BJ (cell line): Measurements from ENCODE around the gene DPM3. TPM values are rescaled to one million over a fixed set of nuclear protein-coding genes. Genes with fewer than 3 reads are reported as not detected.

ENCODE experiments used
- CTCF ChIA-PET: fragments of 350-600 bp; formaldehyde crosslinking; extraction: SDS; loops from one replicate; lab custom pipeline; 2021; ENCODE audit warnings: antibody characterized with exemption, inconsistent platforms; lab: Yijun Ruan, JAX
- POLR2A ChIA-PET: fragments of 300-600 bp; sonication (Branson Sonifier 250); formaldehyde crosslinking; extraction: SDS; loops from one replicate; lab custom pipeline; 2021; ENCODE audit warnings: antibody characterized with exemption; lab: Charles Lee
- DNase-seq: peaks from one replicate; pipeline ENCODE4 v3.0.0-alpha.2; 2011; ENCODE audit warnings: low read depth
- H3K27me3 ChIP-seq: 2 replicates; pipeline ENCODE4 v1.6.0; 2011; ENCODE audit warnings: low read length; ENCODE audit not compliant: control insufficient read depth, insufficient read depth
- H3K36me3 ChIP-seq: 2 replicates; pipeline ENCODE4 v1.5.1; 2011; ENCODE audit warnings: low read length; ENCODE audit not compliant: control insufficient read depth, insufficient read depth
- H3K4me3 ChIP-seq: 2 replicates; pipeline ENCODE4 v1.5.1; 2011; ENCODE audit warnings: low read depth, mild to moderate bottlenecking, control low read depth, low read length
- CTCF ChIP-seq: IDR thresholded peaks from 2 replicates; pipeline ENCODE4 v1.5.1; 2011; ENCODE audit warnings: low read depth, mild to moderate bottlenecking, control low read depth, inconsistent platforms, low read length, moderate library complexity; ENCODE audit not compliant: insufficient read depth
- polyA plus RNA-seq: library from polyadenylated mRNA; depleted of rRNA; stranded (reverse); fragments of >200 nt; gene quantifications from 2 replicates; pipeline ENCODE4 v1.2.3, GENCODE V29; 2011

DPM3 gene
- polyA plus RNA-seq, 1 experiment, result 34.1 TPM

GRCh38 chr1:155186067-155186793, 45.9 kb upstream of the DPM3 start:
- H3K36me3 ChIP-seq, result peaks cover 2% of the 10 kb centered on the region; the same call in 1 of the 2 replicates
- DNase-seq, result no peak
- H3K27me3 ChIP-seq, result no peaks in the 10 kb centered on the region
- no peak overlapping the region for H3K4me3 ChIP-seq
- ChIA-PET CTCF (interaction anchor here (0.9 to 5.2 kb wide), 2 partner anchors 10 to 13 kb away, joined by 3 to 32 read pairs; partner anchors contain the start of gene KRTCAP2), POLR2A (no interaction called here)
- no peak for TF ChIP-seq CTCF

GRCh38 chr1:155185783-155186066, 45.4 kb upstream of the DPM3 start:
- POLR2A ChIA-PET, result no interaction called here
- no peak for TF ChIP-seq CTCF
- DNase-seq, result no peak
- CTCF ChIA-PET, result interaction anchor here (0.9 to 5.2 kb wide), 2 partner anchors 10 to 13 kb away, joined by 3 to 32 read pairs; partner anchors contain the start of gene KRTCAP2
- peaks cover 2% of the 10 kb centered on the region; the same call in 1 of the 2 replicates for H3K36me3 ChIP-seq
- H3K27me3 ChIP-seq, result no peaks in the 10 kb centered on the region
- no peak overlapping the region for H3K4me3 ChIP-seq

GRCh38 chr1:155184835-155185782, 44.8 kb upstream of the DPM3 start:
- ChIA-PET POLR2A (no interaction called here), CTCF (interaction anchor here (0.9 to 5.2 kb wide), 4 partner anchors 8 to 18 kb away, joined by 3 to 32 read pairs (median 8); partner anchors contain the start of gene KRTCAP2)
- DNase-seq, result no peak
- no peaks in the 10 kb centered on the region for H3K27me3 ChIP-seq
- peaks cover 2% of the 10 kb centered on the region; the same call in 1 of the 2 replicates for H3K36me3 ChIP-seq
- no peak for TF ChIP-seq CTCF
- no peak overlapping the region for H3K4me3 ChIP-seq

GRCh38 chr1:155184351-155184811, 44.0 kb upstream of the DPM3 start:
- Histone ChIP-seq H3K4me3 (no peak overlapping the region), H3K27me3 (no peaks in the 10 kb centered on the region), H3K36me3 (peaks cover 5% of the 10 kb centered on the region)
- ChIA-PET CTCF (interaction anchor here (0.7 to 5.2 kb wide), 4 partner anchors 9 to 93 kb away, joined by 3 to 32 read pairs (median 8); no protein-coding TSS in a partner anchor), POLR2A (no interaction called here)
- TF ChIP-seq CTCF, result no peak
- DNase-seq, result no peak

GRCh38 chr1:155183775-155184221, 43.5 kb upstream of the DPM3 start:
- H3K27me3 ChIP-seq, result no peaks in the 10 kb centered on the region
- CTCF ChIA-PET, result interaction anchor here (0.7 to 5.2 kb wide), 4 partner anchors 8 to 93 kb away, joined by 3 to 32 read pairs (median 8); no protein-coding TSS in a partner anchor
- H3K4me3 ChIP-seq, result no peak overlapping the region
- no peak for DNase-seq
- peaks cover 11% of the 10 kb centered on the region for H3K36me3 ChIP-seq
- POLR2A ChIA-PET, result no interaction called here
- TF ChIP-seq CTCF, result no peak
